Hair follicular keratinocyte (primary cell): Measurements from ENCODE around the gene PSMA7. TPM values are rescaled to one million over a fixed set of nuclear protein-coding genes. Genes with fewer than 3 reads are reported as not detected.

Experiments
- total RNA-seq: library from RNA; depleted of rRNA; stranded (reverse); fragments of >200 nt; gene quantifications from 2 replicates; pipeline ENCODE4 v1.2.3, GENCODE V29; 2015

Gene PSMA7
- total RNA-seq = 409 and 607 TPM in 2 replicates

GRCh38 chr20:62143081-62143956 is at the start of gene PSMA7, which contains the start of gene SS18L1:
TSS of gene PSMA7 (minus strand) at chr20:62143394. CDS start at chr20:62143303, 91 bp downstream.
TSS of gene SS18L1 (plus strand) at chr20:62143769. CDS start at chr20:62143821, 52 bp downstream.

GRCh38 chr20:62182469-62183425 is 39.6 kb upstream of the PSMA7 start, which contains the start of gene MTG2:
TSS of gene MTG2 (plus strand) at chr20:62183028. CDS start at chr20:62193421, 10,393 bp downstream.

GRCh38 chr20:62121776-62122653 is 21.2 kb downstream of the PSMA7 start, which contains the start of gene LSM14B:
TSS of gene LSM14B (plus strand) at chr20:62122475. CDS start at chr20:62122667, 192 bp downstream.

Other genes with a start within 250 kb of the PSMA7 start
- 4.1 and 5.4 TPM in 2 replicates for gene TAF4, start 77.5 kb downstream of the PSMA7 start, total RNA-seq
- 17.6 and 20.8 TPM in 2 replicates for gene LSM14B, start 20.9 kb downstream of the PSMA7 start, total RNA-seq
- gene SS18L1, start 375 bp upstream of the PSMA7 start, total RNA-seq = 8.5 and 11.2 TPM in 2 replicates
- 23.6 and 33.9 TPM in 2 replicates for gene MTG2, start 39.6 kb upstream of the PSMA7 start, total RNA-seq
- not detected in 2 replicates for gene HRH3, start 76.9 kb upstream of the PSMA7 start, total RNA-seq
- gene OSBPL2, start 95.1 kb upstream of the PSMA7 start, total RNA-seq = 22.7 and 25.1 TPM in 2 replicates
- 193 and 288 TPM in 2 replicates for gene ADRM1, start 159.6 kb upstream of the PSMA7 start, total RNA-seq
- 96.3 and 136 TPM in 2 replicates for gene LAMA5, start 223.9 kb upstream of the PSMA7 start, total RNA-seq
- 2,528 and 3,406 TPM in 2 replicates for gene RPS21, start 243.7 kb upstream of the PSMA7 start, total RNA-seq